Skin epidermis (tissue), 12 donors: ENCODE measurements around the gene TP53BP2.

ENCODE experiments used
- H3K27ac ChIP-seq, 21 experiments: fragments of 200-600 bp; sonication (generic) in 11 of 21; one replicate each; pipeline ENCODE4 v1.5.0; 2020; ENCODE audit warnings: mild to moderate bottlenecking in 3 of 21, inconsistent platforms in 2 of 21, moderate library complexity in 2 of 21
- H3K4me3 ChIP-seq, 7 experiments: fragments of 200-600 bp; sonication (generic) in 2 of 7; one replicate each; pipeline ENCODE4 v1.5.0; 2020; ENCODE audit warnings: inconsistent platforms in 2 of 7, mild to moderate bottlenecking in 2 of 7, moderate library complexity in 1 of 7

Gene TP53BP2

DNA sequence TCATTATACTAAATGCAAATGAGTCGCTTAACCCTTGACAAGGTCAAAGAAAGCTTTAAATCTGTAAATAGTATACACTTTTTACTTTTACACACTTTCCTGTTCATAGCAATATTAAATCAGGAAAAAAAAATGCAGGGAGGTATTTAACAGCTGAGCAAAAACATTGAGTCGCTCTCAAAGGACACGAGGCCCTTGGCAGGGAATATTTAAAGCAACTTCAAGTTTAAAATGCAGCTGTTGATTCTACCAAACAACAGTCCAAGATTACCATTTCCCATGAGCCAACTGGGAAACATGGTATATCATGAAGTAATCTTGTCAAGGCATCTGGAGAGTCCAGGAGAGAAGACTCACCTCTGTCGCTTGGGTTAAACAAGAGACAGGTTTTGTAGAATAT, 70.7 kb downstream of the TP53BP2 start:
- no peak overlapping the region for H3K4me3 ChIP-seq
- peak overlapping the region in 1 of 21 experiments; percentile 39 for H3K27ac ChIP-seq

DNA sequence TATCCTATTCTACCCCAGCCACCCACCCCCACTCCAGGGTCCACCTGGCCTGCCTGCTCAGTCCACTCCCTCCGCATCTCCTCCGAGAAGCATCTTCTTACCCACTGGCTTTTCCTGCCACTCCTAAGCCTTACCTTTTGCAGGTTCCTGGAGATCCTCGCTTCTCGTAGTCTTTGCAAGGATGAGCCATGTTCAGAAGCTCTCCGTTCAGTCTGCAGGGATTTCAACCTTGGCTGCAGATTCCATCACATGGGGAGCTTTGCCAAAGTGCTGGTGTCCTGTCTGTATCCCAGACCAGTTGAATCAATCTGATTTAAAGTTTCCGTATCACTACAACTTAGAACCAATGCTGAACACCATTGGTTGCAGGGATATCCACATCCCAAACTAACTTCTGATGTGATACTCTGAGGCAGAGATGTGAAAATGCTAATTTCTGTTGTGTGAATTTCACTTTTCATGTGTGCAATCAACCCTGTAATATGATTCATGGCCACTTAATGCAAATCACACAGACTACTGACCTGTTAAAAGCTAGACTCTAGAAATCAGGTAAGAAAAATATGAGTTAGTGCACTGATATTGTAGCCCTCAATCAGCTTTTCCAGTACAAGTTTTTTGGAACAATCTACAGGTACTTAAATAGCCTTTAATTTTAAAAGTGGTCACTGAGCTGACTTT, 71.5 kb downstream of the TP53BP2 start:
- H3K27ac ChIP-seq, result no peak overlapping the region
- no peak overlapping the region for H3K4me3 ChIP-seq

DNA sequence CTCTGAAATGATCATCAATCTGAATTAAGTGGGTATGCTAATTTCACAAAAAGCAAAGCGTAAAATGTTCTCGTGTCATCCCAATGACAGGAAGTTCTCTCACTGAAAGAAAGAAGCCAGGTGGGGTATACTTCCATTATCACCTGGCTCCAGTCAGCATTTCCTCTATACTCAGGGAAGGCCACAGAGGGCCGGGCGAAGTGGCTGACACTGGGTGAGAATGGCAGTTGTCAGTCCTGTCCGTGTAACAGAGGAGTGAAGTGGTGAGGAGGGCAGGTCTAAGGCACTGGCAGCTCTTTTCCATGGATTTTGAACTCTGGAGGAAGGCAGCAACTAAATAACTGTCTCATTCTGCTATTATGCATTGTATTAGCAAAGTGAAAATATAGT, 73.0 kb downstream of the TP53BP2 start:
- peak overlapping the region in 4 of 21 experiments; percentile 35 to 69 (median 50) for H3K27ac ChIP-seq

DNA sequence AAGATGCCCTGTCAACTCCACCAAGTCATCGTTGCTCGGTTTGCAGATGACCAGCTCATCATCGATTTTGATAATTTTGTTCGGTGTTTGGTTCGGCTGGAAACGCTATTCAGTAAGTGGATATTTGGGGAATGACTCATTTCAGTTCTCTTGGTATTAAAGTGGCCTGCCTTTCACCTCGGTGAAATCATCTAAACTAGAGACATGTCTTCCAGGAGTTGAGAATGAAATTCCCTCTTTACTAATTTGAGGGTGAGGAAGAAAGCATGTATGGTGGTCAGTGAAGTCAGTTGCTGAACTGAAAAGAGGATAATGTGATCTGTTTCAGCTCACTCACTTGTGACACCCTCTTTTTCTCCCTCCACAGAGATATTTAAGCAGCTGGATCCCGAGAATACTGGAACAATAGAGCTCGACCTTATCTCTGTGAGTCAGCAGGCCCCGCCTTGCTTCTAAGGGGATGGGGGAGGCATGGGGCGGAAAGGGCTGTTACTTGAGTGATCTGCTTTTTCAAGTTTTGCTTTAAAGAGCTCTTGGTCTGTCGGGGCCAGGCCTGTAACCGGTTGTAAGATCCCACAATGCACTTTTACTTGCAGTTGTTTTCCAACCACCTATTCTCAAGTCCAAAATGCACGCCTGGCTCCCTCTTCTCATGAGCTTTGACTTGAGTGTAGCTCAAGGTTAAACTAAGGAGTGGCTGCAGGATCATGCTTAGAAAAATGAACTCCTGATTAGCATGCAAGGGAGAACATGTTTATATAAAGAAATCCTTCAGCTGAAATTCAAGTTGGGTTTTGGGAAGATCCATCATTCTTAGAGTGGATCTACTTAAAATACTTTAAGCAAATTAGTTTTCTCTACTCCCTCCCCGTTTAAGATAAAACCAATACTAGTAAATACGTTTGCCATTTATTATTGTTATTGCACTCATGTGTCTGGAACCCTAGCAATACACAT, 73.7 kb downstream of the TP53BP2 start:
- peak overlapping the region in 15 of 21 experiments; percentile 2 to 69 (median 35) for H3K27ac ChIP-seq

More for the DNA sequence above, 73.0 kb downstream of the TP53BP2 start:
- H3K4me3 ChIP-seq, result no peak overlapping the region

DNA sequence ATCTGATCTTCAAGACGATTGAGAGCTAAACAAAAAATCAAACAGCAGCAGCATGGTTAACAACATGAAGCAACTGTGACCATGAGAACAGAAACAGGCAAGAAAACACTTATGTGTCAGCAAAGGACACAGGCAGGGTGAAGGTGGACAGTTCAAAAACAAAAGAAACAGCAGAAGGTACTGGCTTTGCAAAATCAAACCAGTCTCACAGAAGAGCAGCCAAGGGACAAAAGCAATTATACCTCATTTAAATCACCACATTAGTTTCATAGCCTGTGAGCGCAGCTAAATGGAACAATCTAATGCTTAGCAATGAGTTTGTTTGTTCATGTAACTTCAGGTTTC, 74.3 kb downstream of the TP53BP2 start:
- peak overlapping the region in 16 of 21 experiments; percentile 2 to 69 (median 30) for H3K27ac ChIP-seq
- H3K4me3 ChIP-seq, result no peak overlapping the region

More for the DNA sequence above, 73.7 kb downstream of the TP53BP2 start:
- no peak overlapping the region for H3K4me3 ChIP-seq

DNA sequence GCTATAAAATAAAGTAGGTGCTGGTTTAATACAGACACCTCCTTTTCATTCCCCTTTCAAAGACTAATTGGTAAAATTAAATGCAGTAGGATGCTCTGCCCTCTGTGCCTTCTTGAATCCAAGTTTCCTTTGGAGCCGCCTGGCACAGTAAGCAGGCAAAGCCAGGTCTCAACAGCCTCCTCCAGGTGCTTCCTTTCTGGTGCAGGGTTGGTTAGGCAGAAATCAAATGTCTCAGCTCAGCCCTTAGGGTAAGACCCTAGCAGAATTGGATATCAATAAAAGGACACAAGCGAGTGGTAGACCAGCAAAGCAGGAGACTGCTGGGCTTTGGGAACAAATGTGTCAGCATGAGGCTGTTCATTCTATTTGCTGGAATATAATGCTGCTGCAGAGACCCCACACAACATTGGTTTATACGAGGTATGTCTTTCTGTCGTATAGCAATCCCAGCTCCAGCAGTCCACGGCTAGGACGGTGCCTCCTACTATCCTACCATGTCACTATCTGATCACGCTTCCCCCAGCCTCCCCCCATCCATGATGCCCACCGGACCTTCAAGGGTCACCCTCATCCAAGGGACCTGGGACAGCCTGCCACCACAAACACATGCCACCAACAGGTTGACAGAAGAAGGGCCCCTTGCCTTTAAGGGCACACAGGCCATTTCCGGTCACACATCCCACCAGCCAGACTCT, 75.0 kb downstream of the TP53BP2 start:
- H3K4me3 ChIP-seq, result no peak overlapping the region
- peak overlapping the region in 12 of 21 experiments; percentile 2 to 69 (median 26) for H3K27ac ChIP-seq

DNA sequence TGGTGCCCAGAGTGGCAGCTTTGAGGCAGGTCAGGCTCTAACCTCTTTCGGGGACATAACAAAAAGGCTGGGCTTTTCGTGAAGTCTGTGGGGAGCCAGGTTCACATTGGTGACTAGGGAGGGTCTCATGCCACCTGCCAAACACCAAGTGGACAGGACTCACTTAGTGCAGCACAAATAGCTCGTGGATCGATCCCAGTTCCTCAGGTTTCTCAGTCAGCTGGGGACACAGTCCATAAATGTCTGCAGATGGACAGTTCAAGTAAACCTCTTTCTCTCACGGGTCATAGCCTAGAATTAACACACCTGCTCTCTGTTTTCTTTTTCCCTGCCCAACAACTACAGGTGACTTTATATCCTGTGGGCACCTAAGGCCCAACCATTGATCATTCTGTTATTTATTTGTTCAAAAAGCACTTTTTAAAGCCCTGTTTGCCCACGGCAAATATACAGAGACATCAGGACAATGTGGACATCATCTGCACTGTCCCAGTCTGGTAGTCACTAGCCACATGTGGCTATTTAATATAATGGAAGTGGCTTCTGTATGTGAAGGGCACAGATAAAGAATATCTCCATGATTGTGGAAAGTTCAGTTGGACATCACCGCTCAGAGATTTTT, 79.9 kb downstream of the TP53BP2 start:
- Histone ChIP-seq H3K4me3 (no peak overlapping the region), H3K27ac (peak overlapping the region in 1 of 21 experiments; percentile 20)

DNA sequence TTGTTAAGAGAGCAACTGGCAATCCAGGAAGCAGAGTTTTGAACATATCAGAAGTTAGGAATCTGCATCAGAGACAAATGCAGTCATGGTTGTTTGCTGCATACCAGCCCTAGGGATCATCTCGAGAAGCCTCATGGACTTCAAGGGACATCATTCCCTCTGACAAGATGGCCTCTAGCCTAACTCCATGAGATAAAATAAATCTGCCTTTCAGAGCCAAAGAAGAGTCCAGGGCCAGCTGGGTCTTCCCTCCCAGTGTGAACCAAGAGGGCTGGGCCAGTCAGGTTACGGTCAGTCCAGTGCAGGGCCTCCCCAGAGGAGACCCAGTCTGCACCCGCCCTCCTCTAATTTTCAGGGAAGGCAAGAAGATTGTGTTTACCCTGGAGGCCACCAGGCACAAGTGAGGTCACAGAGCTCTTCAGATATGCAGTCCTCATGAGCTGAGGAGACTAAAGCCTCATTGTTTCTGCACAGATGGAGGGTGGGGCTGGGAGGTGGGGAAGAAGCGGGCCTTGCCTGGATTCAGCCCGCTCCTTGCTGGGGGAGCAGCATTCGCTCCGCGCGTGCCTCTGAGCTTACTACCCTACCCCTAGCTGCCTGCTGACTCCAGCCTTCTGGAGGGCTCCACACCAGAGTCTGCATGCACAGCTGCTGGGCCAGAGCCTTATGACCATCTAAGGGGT, 80.6 kb downstream of the TP53BP2 start:
- Histone ChIP-seq H3K4me3 (no peak overlapping the region), H3K27ac (peak overlapping the region in 2 of 21 experiments; percentile 20 to 36)

DNA sequence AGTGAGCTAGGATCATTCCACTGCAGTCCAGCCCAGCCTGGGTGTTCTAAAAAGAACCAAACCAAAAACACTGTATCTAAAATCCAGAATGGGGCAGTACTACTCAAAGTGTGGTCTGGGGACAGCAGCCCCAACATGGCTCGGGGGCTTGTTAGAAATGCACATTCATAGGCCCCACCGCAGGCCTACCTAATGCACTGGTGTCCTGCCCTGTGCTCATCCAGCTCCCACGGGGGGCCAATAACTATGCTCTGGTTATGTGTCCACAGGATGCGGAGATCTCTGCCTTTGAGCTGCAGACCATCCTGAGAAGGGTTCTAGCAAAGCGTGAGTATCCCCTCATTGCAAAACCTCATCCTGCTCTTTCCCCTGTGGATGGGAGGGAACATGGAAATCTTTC, 81.9 kb downstream of the TP53BP2 start:
- no peak overlapping the region for H3K4me3 ChIP-seq
- peak overlapping the region in 1 of 21 experiments; percentile 21 for H3K27ac ChIP-seq

DNA sequence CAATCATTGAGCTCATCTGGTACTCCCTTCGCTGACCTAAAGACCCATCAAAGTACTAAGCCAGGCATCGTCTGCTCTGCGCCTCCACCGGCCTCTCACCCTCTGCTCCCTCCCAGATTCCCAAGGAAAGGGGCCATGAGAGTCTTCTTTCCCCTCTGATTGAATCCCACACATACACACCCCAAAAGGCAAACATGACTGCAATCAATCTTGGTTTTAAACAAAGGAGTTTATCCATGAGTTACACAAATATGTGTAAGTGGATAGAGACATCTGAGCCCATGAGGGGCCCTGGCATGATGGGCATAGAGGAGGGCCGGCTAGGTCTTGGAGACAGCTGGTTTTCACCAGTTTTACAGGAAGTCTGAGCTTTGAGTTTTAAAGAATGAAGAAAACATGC, 82.5 kb downstream of the TP53BP2 start:
- no peak overlapping the region for H3K4me3 ChIP-seq
- no peak overlapping the region for H3K27ac ChIP-seq

DNA sequence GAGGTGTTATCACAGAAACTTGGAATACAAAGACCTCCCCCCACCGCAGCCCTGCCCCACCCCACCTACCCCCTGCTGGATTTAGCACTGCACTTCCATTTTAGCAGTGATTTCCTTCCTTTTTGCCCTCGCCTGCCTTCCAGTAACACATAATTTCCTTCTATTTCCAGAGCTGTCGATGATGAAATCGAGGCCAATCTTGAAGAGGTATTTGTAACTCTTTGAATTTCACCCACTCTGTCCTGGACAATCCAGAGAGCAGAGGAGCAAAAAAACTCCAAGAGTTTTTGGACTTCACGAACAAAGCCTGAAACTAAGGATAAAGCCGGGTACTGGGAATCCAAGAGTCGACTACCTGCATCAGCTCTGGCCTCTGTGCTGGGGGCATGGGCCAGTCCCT, 84.3 kb downstream of the TP53BP2 start:
- Histone ChIP-seq H3K4me3 (no peak overlapping the region), H3K27ac (no peak overlapping the region)

DNA sequence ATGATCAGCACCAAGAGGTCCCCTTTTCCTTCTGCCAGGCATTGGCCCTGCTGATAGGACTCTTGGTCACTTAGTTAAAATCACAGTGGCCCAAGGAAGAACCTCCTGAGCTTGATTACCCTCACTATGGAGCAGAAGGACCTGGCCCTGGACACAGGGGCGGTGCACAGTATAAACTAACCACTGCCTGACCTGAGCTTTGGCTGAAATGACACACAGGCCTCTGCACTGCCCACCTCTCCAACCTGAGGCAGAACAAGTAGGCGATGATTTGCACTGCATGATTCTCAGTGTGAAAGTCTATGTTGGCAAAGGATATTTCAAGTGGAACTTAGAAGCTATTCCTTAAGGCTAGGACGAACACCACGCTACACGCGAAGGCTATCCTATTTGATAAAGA, 84.9 kb downstream of the TP53BP2 start:
- Histone ChIP-seq H3K4me3 (no peak overlapping the region), H3K27ac (no peak overlapping the region)

DNA sequence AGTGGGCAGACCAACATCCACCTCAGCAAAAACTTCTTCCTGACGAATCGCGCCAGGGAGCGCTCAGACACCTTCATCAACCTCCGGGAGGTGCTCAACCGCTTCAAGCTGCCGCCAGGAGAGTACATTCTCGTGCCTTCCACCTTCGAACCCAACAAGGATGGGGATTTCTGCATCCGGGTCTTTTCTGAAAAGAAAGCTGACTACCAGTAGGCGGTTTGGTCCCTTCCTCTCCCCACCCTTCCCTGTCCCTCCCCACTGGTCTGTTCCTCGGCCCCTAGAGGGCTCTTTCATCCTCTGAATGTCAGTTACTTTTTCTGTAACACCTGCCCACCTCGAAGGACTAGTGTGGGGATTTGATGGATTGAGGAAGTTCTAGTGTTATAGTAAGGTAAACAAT, 86.5 kb downstream of the TP53BP2 start:
- no peak overlapping the region for H3K4me3 ChIP-seq
- H3K27ac ChIP-seq, result no peak overlapping the region

DNA sequence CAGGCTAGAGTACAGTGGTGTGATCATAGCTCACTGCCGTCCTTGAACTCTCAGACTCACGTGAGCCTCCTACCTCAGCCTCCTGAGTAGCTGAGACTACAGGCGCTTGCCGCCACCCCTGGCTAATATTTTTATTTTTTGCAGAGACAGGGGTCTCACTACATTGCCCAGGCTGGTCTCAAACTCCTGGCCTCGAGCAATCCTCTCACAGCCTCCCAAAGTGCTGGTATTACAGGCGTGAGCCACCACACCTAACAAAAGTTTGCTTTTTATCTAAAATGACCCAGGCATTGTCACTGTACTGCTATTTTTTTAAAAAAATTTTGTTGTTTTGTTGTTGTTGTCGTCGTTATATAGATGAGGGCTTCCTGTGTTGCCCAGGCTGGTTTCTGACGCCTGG, 87.0 kb downstream of the TP53BP2 start:
- no peak overlapping the region for H3K27ac ChIP-seq

DNA sequence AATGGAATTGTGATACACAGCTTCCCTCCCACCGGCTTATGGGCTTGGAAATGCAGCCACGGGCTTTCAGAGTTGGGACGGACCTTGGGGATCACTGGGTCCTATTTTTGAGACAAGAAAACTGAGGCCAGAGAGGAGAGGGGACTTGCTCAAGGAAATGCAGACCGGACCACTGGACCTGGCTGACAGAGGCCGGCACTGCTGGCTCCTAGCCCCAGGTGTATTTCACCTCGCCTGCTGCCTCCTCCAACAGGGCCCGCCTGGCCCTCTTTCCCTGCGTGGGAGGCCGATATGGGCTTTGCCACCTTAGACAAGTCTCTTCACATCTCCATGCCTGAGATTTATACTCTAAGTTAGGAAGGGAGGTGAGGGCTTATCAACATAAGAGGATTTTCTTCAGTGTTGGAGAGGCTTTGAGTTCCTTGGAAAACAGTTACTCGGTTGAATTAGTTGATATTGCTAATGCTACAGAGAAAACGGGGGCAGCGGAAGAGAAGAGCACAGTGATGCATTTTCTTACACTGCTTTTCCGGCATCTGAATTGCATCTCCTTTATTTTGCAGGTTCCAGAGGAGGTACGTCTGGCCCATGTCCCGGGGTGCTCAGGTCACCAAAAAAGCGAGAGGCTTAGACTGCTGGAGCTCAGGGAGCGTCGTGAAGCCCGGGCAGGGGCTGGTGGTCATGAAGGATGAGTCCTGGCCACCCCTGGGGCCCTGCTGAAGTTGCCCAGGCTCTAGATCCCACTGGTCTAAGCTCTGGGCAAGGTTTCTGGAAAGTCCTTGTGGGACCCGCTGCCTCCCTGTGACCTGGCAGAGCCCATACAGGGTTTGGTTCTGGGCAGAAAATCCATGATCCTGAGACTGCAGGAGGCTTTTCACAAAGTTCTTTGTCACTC, 88.7 kb downstream of the TP53BP2 start:
- no peak overlapping the region for H3K4me3 ChIP-seq
- no peak overlapping the region for H3K27ac ChIP-seq

More for the DNA sequence above, 87.0 kb downstream of the TP53BP2 start:
- no peak overlapping the region for H3K4me3 ChIP-seq

DNA sequence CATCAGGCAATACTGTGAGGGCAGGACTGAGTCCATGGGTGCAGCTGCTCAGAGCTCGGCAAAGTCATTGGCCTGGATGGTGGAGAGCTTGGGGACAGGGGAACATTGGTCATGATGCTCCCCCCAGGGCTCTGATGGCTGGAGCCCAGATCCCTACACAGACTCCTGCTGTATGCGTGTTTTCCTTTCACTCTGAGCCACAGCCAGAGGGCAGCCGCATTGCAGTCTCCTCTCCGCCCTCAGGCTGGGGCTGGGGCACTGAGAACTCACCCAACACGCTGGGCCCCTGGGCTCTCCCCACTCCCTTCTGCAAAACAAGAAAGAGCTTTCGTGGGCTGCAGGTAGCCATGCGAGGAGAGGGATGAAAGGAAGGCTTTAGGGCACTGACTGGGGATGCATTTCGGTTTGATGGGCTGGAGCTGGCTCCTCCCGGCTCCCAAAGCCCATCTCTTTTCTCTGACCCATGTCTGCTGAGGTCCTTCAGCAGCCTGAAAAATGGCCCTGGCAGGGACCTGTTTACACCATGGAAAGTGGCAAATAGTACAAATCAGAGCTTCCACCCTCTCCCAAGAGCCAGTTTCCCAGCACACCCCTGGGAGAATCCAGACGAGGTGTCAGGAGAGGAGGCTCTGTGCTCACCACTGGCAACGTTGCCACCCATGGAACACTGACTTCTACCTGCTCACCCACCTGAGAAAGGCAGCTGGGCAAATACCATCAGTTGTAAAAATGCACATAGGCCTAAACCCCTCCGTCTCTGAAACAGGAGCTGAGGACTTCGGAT, 89.6 kb downstream of the TP53BP2 start:
- Histone ChIP-seq H3K27ac (no peak overlapping the region), H3K4me3 (no peak overlapping the region)

DNA sequence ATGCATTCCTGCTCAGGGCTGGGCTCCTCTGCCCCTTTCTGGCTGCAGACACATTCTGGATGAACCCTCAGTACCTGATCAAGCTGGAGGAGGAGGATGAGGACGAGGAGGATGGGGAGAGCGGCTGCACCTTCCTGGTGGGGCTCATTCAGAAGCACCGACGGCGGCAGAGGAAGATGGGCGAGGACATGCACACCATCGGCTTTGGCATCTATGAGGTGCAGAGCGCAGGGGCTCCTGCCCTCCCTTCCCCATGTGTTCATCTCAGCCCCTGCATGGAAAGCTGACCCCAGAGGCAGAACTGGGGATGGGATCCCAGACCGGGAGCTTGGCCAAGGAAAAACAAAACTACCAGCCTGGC, 90.3 kb downstream of the TP53BP2 start:
- H3K27ac ChIP-seq, result no peak overlapping the region

More for the DNA sequence above, 90.3 kb downstream of the TP53BP2 start:
- H3K4me3 ChIP-seq, result no peak overlapping the region
